ENCODE measurements around the gene PLAC8L1. TPM values are rescaled to one million over a fixed set of nuclear protein-coding genes. Genes with fewer than 3 reads are reported as not detected.

The PLAC8L1 gene
- total and polyA plus RNA-seq, 2 of the 8 experiments (the other 6 are each of a cell fraction or from before 2014, with no cell fraction given): 0.42 TPM; not detected in 1

GRCh38 chr5:146069780-146070099, 35.6 kb downstream of the PLAC8L1 start:
- Histone ChIP-seq H2BK20ac (ENCODE audit: low read length) (no peak overlapping the region), H3K56ac (replicated peaks; ENCODE audit: insufficient read length, low read depth, low read length) (no peak overlapping the region), H4K5ac (ENCODE audit: insufficient read length, low read depth, low read length) (no peak overlapping the region), H3K4me1 (replicated peaks in 1 of 4; ENCODE audit: control insufficient read depth in 3 of 4, insufficient read depth in 4 of 4, low read length in 3 of 4) (peaks cover 6 to 16% (median 11%) of the 10 kb centered on the region in 4 experiments; a peak in 6 of 7 replicates), H2AFZ (ENCODE audit: low read length) (no peak overlapping the region), H4K20me1 (replicated peaks in 1 of 2; ENCODE audit: control insufficient read depth in 1 of 2, insufficient read depth in 2 of 2, low read length in 2 of 2) (no peaks in the 10 kb centered on the region), H3K4me2 (ENCODE audit: insufficient read depth in 1 of 2, low read depth in 2 of 2, low read length in 2 of 2) (no peak overlapping the region), H3K23ac (ENCODE audit: insufficient read length) (no peak overlapping the region), H2BK120ac (replicated peaks; ENCODE audit: low read depth, low read length) (no peak overlapping the region), H2BK15ac (ENCODE audit: low read length) (no peak overlapping the region), H3K9ac (replicated peaks in 1 of 4; ENCODE audit: extremely low read depth in 1 of 4, low read depth in 3 of 4, low read length in 3 of 4) (no peak overlapping the region), H4K8ac (ENCODE audit: extremely low read depth, insufficient read depth, low read length) (no peak overlapping the region), H3K23me2 (ENCODE audit: low read depth, low read length) (peaks cover 5% of the 10 kb centered on the region; the same call in 1 of the 2 replicates), H2BK12ac (ENCODE audit: low read depth, low read length) (no peak overlapping the region), H2AK5ac (ENCODE audit: low read depth, low read length) (no peak overlapping the region), H3K4me3 (ENCODE audit: extremely low read depth in 1 of 4, insufficient read depth in 2 of 4, low read depth in 3 of 4, low read length in 4 of 4) (no peak overlapping the region), H3K27me3 (replicated peaks in 1 of 4; ENCODE audit: control insufficient read depth in 3 of 4, extremely low read depth in 1 of 4, insufficient read depth in 3 of 4, low read length in 3 of 4) (no peaks in the 10 kb centered on the region; a peak in 2 of 7 replicates), H2BK5ac (ENCODE audit: low read depth, low read length) (no peak overlapping the region), H4K91ac (replicated peaks; ENCODE audit: insufficient read length, low read length) (no peak overlapping the region), H3K36me3 (ENCODE audit: control insufficient read depth in 2 of 4, insufficient read depth in 4 of 4, low read length in 3 of 4) (no peaks in the 10 kb centered on the region), H3K79me1 (ENCODE audit: low read depth, low read length) (no peaks in the 10 kb centered on the region), H3K18ac (ENCODE audit: extremely low read depth, low read length) (no peak overlapping the region), H3K79me2 (ENCODE audit: control insufficient read depth in 1 of 2, insufficient read depth in 2 of 2, low read length in 2 of 2) (no peaks in the 10 kb centered on the region), H3K14ac (ENCODE audit: insufficient read length) (no peak overlapping the region), H3K4ac (replicated peaks; ENCODE audit: insufficient read length, low read depth, low read length) (no peak overlapping the region), H3K9me3 (ENCODE audit: insufficient read depth in 2 of 2, low read depth in 1 of 2, low read length in 1 of 2) (no peaks in the 10 kb centered on the region), H3K27ac (ENCODE audit: low read depth, low read length) (no peak overlapping the region)
- 82% methylated on average over 2 of the region's 2 CpGs; no CpG with 5 or more reads in 1 of the 2 experiments for WGBS, 2 experiments (ENCODE audit: extremely low coverage in 1 of 2, insufficient coverage in 1 of 2, insufficient read length in 1 of 2, insufficient replicate concordance in 2 of 2, low coverage in 1 of 2, low lambda C conversion rate in 2 of 2, missing lambda C conversion rate in 1 of 2)
- FAIRE-seq (no peak), DNase-seq (ENCODE audit: low read depth in 1 of 2, low spot score in 2 of 2) (no peak)
- no peak for TF ChIP-seq YY1 (IDR thresholded peaks at IDR 0.05; ENCODE audit: low read depth, low read length)
- TF ChIP-seq RNF2 (IDR thresholded peaks at IDR 0.05; ENCODE audit: borderline replicate concordance, low read depth, low read length, missing control alignments, poor library complexity, severe bottlenecking): no peak
- TF ChIP-seq SP2 (IDR thresholded peaks at IDR 0.05; ENCODE audit: low read length): no peak
- no peak for TF ChIP-seq KDM4A (IDR thresholded peaks at IDR 0.05; ENCODE audit: low read depth, low read length, severe bottlenecking)
- TF ChIP-seq BCL11A (IDR thresholded peaks at IDR 0.05; ENCODE audit: low read depth in 2 of 2, low read length in 2 of 2): no peak
- TF ChIP-seq TAF1 (IDR thresholded peaks at IDR 0.05; ENCODE audit: low read depth, low read length): no peak
- no peak for TF ChIP-seq TEAD4 (IDR thresholded peaks at IDR 0.05; ENCODE audit: low read depth, low read length)
- ChIA-PET CTCF (ENCODE audit: partially characterized antibody) (interaction anchor here (0.8 kb wide), 1 partner anchor 11 kb away, joined by 3 read pairs; no protein-coding TSS in a partner anchor), POLR2A (ENCODE audit: partially characterized antibody) (interaction anchor here (1.6 kb wide), 1 partner anchor 9 kb away, joined by 3 read pairs; no protein-coding TSS in a partner anchor)

Data from H1 (cell line).